HCT116 (cell line): ENCODE data around the gene ROGDI. TPM values are rescaled to one million over a fixed set of nuclear protein-coding genes. Genes with fewer than 3 reads are reported as not detected.

Experiments used
- ATAC-seq: fragments of 200-7000 bp; cut with Tn5 transposase; 2 replicates; pipeline ENCODE4 v1.9.1; 2020; ENCODE audit warnings: mild to moderate bottlenecking, moderate library complexity
- BruUV-seq: library from RNA; stranded (reverse); fragments of 400-500 nt; replicated peaks from 2 replicates; lab custom pipeline; 2021; lab: Mats Ljungman, UMichigan
- CTCF ChIA-PET: fragments of 300-600 bp; sonication (Branson Sonifier 250); formaldehyde crosslinking; loops from one replicate; lab custom pipeline; 2021; ENCODE audit warnings: antibody characterized with exemption; lab: Charles Lee
- POLR2A ChIA-PET: fragments of 300-600, 350-600 bp; sonication (Branson Sonifier 250); formaldehyde crosslinking; loops from one replicate; lab custom pipeline; 2021; ENCODE audit warnings: antibody characterized with exemption; lab: Charles Lee
- RAD21 ChIA-PET, 2 experiments: fragments of 300-600 bp; sonication (Branson Sonifier 250); formaldehyde crosslinking; loops; one replicate each; lab custom pipeline; 2023; ENCODE audit warnings: low total read pairs in 2 of 2; ENCODE audit not compliant: uncharacterized antibody in 2 of 2, unreplicated experiment in 2 of 2, low non-redundant PET in 1 of 2; lab: Charles Lee
- DNase-seq: peaks from one replicate; pipeline ENCODE4 v3.0.0-alpha.2; 2010; ENCODE audit warnings: low read depth, low spot score
- H2AFZ ChIP-seq: fragments of 200-600 bp; shearing (Covaris generic), sonication (generic); 2 replicates; pipeline ENCODE4 v1.6.1; 2017; ENCODE audit warnings: low read depth, mixed run types, mixed read lengths, antibody characterized with exemption, low read length; ENCODE audit not compliant: poor library complexity, severe bottlenecking
- H3K27ac ChIP-seq: 2 replicates; pipeline ENCODE4 v1.5.1; 2012; ENCODE audit warnings: low read depth, low read length
- H3K27me3 ChIP-seq: fragments of 200-600 bp; sonication (generic); 2 replicates; pipeline ENCODE4 v1.6.1; 2016; ENCODE audit warnings: mixed run types, low read length, mixed read lengths; ENCODE audit not compliant: insufficient read depth
- H3K36me3 ChIP-seq, 2 experiments: fragments of 200-500 bp in 1 of 2; fragments of 200-600 bp in 1 of 2; sonication (Bioruptor generic) in 1 of 2; sonication (generic) in 1 of 2; 2 replicates each; pipeline versions ENCODE4 v1.5.1 to v1.6.1; 2014 to 2016; ENCODE audit warnings: low read length in 2 of 2, inconsistent platforms in 1 of 2, mixed read lengths in 1 of 2, mixed run types in 1 of 2; ENCODE audit not compliant: insufficient read depth in 2 of 2, control insufficient read depth in 1 of 2
- H3K4me1 ChIP-seq, 2 experiments: fragments of 200-600 bp in 1 of 2; sonication (generic) in 1 of 2; 2 replicates each; pipeline versions ENCODE4 v1.5.1 to v1.6.1; 2012 to 2017; ENCODE audit warnings: low read length in 2 of 2, inconsistent platforms in 1 of 2, mild to moderate bottlenecking in 1 of 2, mixed read lengths in 1 of 2, mixed run types in 1 of 2, moderate library complexity in 1 of 2; ENCODE audit not compliant: insufficient read depth in 2 of 2, control insufficient read depth in 1 of 2
- H3K4me2 ChIP-seq: fragments of 200-600 bp; sonication (generic); 2 replicates; pipeline ENCODE4 v1.6.1; 2017; ENCODE audit warnings: mixed run types, low read length, mixed read lengths
- H3K4me3 ChIP-seq, 2 experiments: fragments of 200-600 bp in 1 of 2; sonication (generic) in 1 of 2; replicated peaks in 1 of 2; 2 replicates each; pipeline ENCODE4 v1.5.1; 2011 to 2016; ENCODE audit warnings: low read length in 2 of 2, control low read depth in 1 of 2, low read depth in 1 of 2, mild to moderate bottlenecking in 1 of 2, mixed read lengths in 1 of 2, mixed run types in 1 of 2
- H3K79me2 ChIP-seq: fragments of 200-600 bp; sonication (generic); 2 replicates; pipeline ENCODE4 v1.6.1; 2017; ENCODE audit warnings: mild to moderate bottlenecking, mixed run types, low read length, moderate library complexity, mixed read lengths; ENCODE audit not compliant: insufficient read depth
- H3K9ac ChIP-seq: fragments of 200-600 bp; sonication (generic); 2 replicates; pipeline ENCODE4 v1.6.1; 2016; ENCODE audit warnings: low read length, mixed read lengths
- H3K9me2 ChIP-seq: fragments of 200-600 bp; sonication (generic), shearing (Covaris generic); 2 replicates; pipeline ENCODE4 v1.6.1; 2017; ENCODE audit warnings: mixed run types, mild to moderate bottlenecking, moderate library complexity; ENCODE audit not compliant: insufficient read depth
- H3K9me3 ChIP-seq, 2 experiments: fragments of 200-500 bp in 1 of 2; fragments of 200-600 bp in 1 of 2; sonication (Bioruptor generic) in 1 of 2; sonication (generic) in 1 of 2; 2 replicates each; pipeline ENCODE4 v1.6.1; 2014 to 2017; ENCODE audit warnings: low read length in 2 of 2, mixed read lengths in 2 of 2, inconsistent platforms in 1 of 2, low read depth in 1 of 2, mild to moderate bottlenecking in 1 of 2, mixed run types in 1 of 2, moderate library complexity in 1 of 2; ENCODE audit not compliant: control insufficient read depth in 1 of 2, insufficient read depth in 1 of 2
- H4K20me1 ChIP-seq: fragments of 200-600 bp; sonication (generic), shearing (Covaris generic); 2 replicates; pipeline ENCODE4 v1.6.1; 2017; ENCODE audit warnings: mixed run types, mild to moderate bottlenecking, moderate library complexity; ENCODE audit not compliant: insufficient read depth
- ATF3 ChIP-seq: IDR thresholded peaks from 2 replicates; pipeline ENCODE4 v1.6.1; 2012
- CBX3 ChIP-seq: IDR thresholded peaks from 2 replicates; pipeline ENCODE4 v1.6.1; 2012; ENCODE audit warnings: low read depth
- CEBPB ChIP-seq: IDR thresholded peaks from 2 replicates; pipeline ENCODE4 v1.6.1; 2012; ENCODE audit warnings: low read depth
- CTCF ChIP-seq, 3 experiments: fragments of 200-600 bp in 1 of 3; sonication (generic) in 1 of 3; IDR thresholded peaks in 2 of 3; conservative IDR thresholded peaks in 1 of 3; 2 replicates each; pipeline ENCODE4 v1.5.1; 2012 to 2017; ENCODE audit warnings: low read depth in 2 of 3, low read length in 2 of 3, antibody characterized with exemption in 1 of 3, borderline replicate concordance in 1 of 3, control low read depth in 1 of 3, mild to moderate bottlenecking in 1 of 3, mixed read lengths in 1 of 3, mixed run types in 1 of 3, moderate library complexity in 1 of 3; ENCODE audit not compliant: insufficient read depth in 1 of 3
- EGR1 ChIP-seq: IDR thresholded peaks from 2 replicates; pipeline ENCODE4 v1.6.1; 2012; ENCODE audit warnings: low read depth
- ELF1 ChIP-seq: IDR thresholded peaks from 2 replicates; pipeline ENCODE4 v1.6.1; 2012; ENCODE audit warnings: low read depth, borderline replicate concordance
- EZH2 ChIP-seq: fragments of 200-600 bp; sonication (generic); IDR thresholded peaks from 2 replicates; pipeline ENCODE4 v1.6.1; 2017; ENCODE audit warnings: antibody characterized with exemption, mixed run types
- JUND ChIP-seq: IDR thresholded peaks from 2 replicates; pipeline ENCODE4 v1.6.1; 2012
- MAX ChIP-seq: IDR thresholded peaks from 2 replicates; pipeline ENCODE4 v1.6.1; 2012
- POLR2AphosphoS5 ChIP-seq: IDR thresholded peaks from 2 replicates; pipeline ENCODE4 v1.6.1; 2011; ENCODE audit warnings: mild to moderate bottlenecking, low read depth, low read length, moderate library complexity
- RAD21 ChIP-seq: IDR thresholded peaks from 2 replicates; pipeline ENCODE4 v1.6.1; 2012; ENCODE audit warnings: low read depth, mild to moderate bottlenecking
- REST ChIP-seq: IDR thresholded peaks from 2 replicates; pipeline ENCODE4 v1.6.1; 2012; ENCODE audit warnings: low read depth
- SP1 ChIP-seq: IDR thresholded peaks from 2 replicates; pipeline ENCODE4 v1.6.1; 2012; ENCODE audit warnings: low read depth
- SRF ChIP-seq: IDR thresholded peaks from 2 replicates; pipeline ENCODE4 v1.6.1; 2012; ENCODE audit warnings: low read depth
- TCF7L2 ChIP-seq: IDR thresholded peaks from 2 replicates; pipeline ENCODE4 v1.7.0; 2011; ENCODE audit warnings: borderline replicate concordance, inconsistent platforms; ENCODE audit not compliant: insufficient read depth, insufficient read length; ENCODE audit errors: extremely low read depth
- YY1 ChIP-seq: IDR thresholded peaks from 2 replicates; pipeline ENCODE4 v1.6.1; 2011; ENCODE audit warnings: low read length, low read depth, moderate library complexity, mild to moderate bottlenecking; ENCODE audit not compliant: insufficient replicate concordance; ENCODE audit errors: extremely low read depth
- ZBTB33 ChIP-seq: IDR thresholded peaks from 2 replicates; pipeline ENCODE4 v1.6.1; 2011; ENCODE audit warnings: mild to moderate bottlenecking, low read length, moderate library complexity; ENCODE audit not compliant: insufficient replicate concordance; ENCODE audit errors: extremely low read depth
- ZFX ChIP-seq: fragments of 450-650 bp; IDR thresholded peaks from 2 replicates; pipeline ENCODE4 v1.6.1; 2017
- intact Hi-C: fragments of 100-400 bp; cut with micrococcal nuclease; formaldehyde crosslinking; loops from 2 replicates; pipeline ENCODE4 v1.10.0; 2022
- total RNA-seq: library from RNA; stranded (reverse); gene quantifications from one replicate; pipeline ENCODE4 v1.2.1, GENCODE V29; 2021; ENCODE audit not compliant: unreplicated experiment

The ROGDI gene
- total RNA-seq, 1 experiment from 2014 or later = 20.1 TPM

GRCh38 chr16:4755687-4756086 is 46.7 kb downstream of the ROGDI start:
- Histone ChIP-seq H3K9ac (no peak overlapping the region), H2AFZ (no peak overlapping the region), H4K20me1 (no peaks in the 10 kb centered on the region), H3K27ac (no peak overlapping the region), H3K4me3 (no peak overlapping the region), H3K9me2 (no peaks in the 10 kb centered on the region), H3K4me2 (no peak overlapping the region), H3K27me3 (no peaks in the 10 kb centered on the region), H3K4me1 (no peaks in the 10 kb centered on the region), H3K9me3 (peaks cover 0 to 4% of the 10 kb centered on the region in 2 experiments; a peak in 1 of 4 replicates), H3K36me3 (peaks cover 14 to 29% of the 10 kb centered on the region in 2 experiments; a peak in 3 of 4 replicates), H3K79me2 (peaks cover 4% of the 10 kb centered on the region; the same call in 1 of the 2 replicates)
- POLR2A ChIA-PET = no interaction called here
- TF ChIP-seq TCF7L2 (no peak), JUND (no peak), CEBPB (no peak), CTCF (IDR thresholded peaks at IDR 0.05 in 2 of 3, conservative IDR thresholded peaks at IDR 0.05 in 1 of 3; ENCODE audit: borderline replicate concordance in 1 of 3, insufficient read depth in 1 of 3, low read depth in 2 of 3, low read length in 2 of 3) (no peak), MAX (no peak), ATF3 (no peak), REST (no peak), SP1 (no peak), ELF1 (no peak), YY1 (no peak), ZFX (no peak), CBX3 (no peak), EZH2 (no peak), EGR1 (no peak), POLR2AphosphoS5 (no peak), SRF (no peak), ZBTB33 (no peak), RAD21 (no peak)
- no TSS peak for BruUV-seq
- no peak for DNase-seq
- intact Hi-C loops = no loop called here
- no peak for ATAC-seq
- CTCF ChIA-PET = no interaction called here
- RAD21 ChIA-PET = no interaction called here
